ENCODE data around the gene CBARP. TPM values are rescaled to one million over a fixed set of nuclear protein-coding genes. Genes with fewer than 3 reads are reported as not detected.

Gene CBARP
- total and polyA plus RNA-seq, 2 of the 13 experiments (the other 11 are each of a cell fraction or from before 2014, with no cell fraction given), result 1.2 to 1.4 TPM

GRCh38 chr19:1275976-1276627 lies 38.3 kb upstream of the CBARP start (continued):
- TF ChIP-seq PATZ1 (CRISPR knock-in tag; IDR thresholded peaks at IDR 0.05) (peak; percentile 33; the same call in 1 of the 2 replicates), SOX13 (IDR thresholded peaks at IDR 0.05) (no peak), SOX13 (CRISPR knock-in tag; conservative IDR thresholded peaks at IDR 0.05 in 1 of 2, IDR thresholded peaks at IDR 0.05 in 1 of 2) (0 out of 4 replicates have a peak, but pooled peaks of 1 of the 2 experiments have one; percentile 18), KAT8 (CRISPR knock-in tag; IDR thresholded peaks at IDR 0.05) (0 out of 2 replicates have a peak, but pooled peaks have one; percentile 10), ZNF839 (CRISPR knock-in tag; IDR thresholded peaks at IDR 0.05; ENCODE audit: borderline replicate concordance) (no peak), KDM1A (CRISPR knock-in tag; IDR thresholded peaks at IDR 0.05) (no peak), TAF1 (CRISPR knock-in tag; IDR thresholded peaks at IDR 0.05) (peak; percentile 40; the same call in 1 of the 2 replicates), SALL1 (CRISPR knock-in tag; IDR thresholded peaks at IDR 0.05) (0 out of 2 replicates have a peak, but pooled peaks have one; percentile 2), MYC (CRISPR knock-in tag; IDR thresholded peaks at IDR 0.05; ENCODE audit: borderline replicate concordance) (no peak; the same call in 1 of the 2 replicates), SRSF1 (optimal IDR thresholded peaks at IDR 0.05; ENCODE audit: low read depth, low read length) (peak; percentile 27), HDAC2 (CRISPR knock-in tag; IDR thresholded peaks at IDR 0.05) (peak; percentile 20; the same call in 1 of the 2 replicates), ZNF549 (CRISPR knock-in tag; IDR thresholded peaks at IDR 0.05) (no peak), GATA4 (IDR thresholded peaks at IDR 0.05; ENCODE audit: borderline replicate concordance, low read depth) (no peak), ZBTB8A (CRISPR knock-in tag; IDR thresholded peaks at IDR 0.05; ENCODE audit: borderline replicate concordance, low read depth) (no peak), ZBTB7A (CRISPR knock-in tag; IDR thresholded peaks at IDR 0.05) (no peak), ZNF280B (CRISPR knock-in tag; IDR thresholded peaks at IDR 0.05; ENCODE audit: borderline replicate concordance) (0 out of 2 replicates have a peak, but pooled peaks have one; percentile 11), ZBTB4 (CRISPR knock-in tag; IDR thresholded peaks at IDR 0.05; ENCODE audit: borderline replicate concordance) (peak; percentile 51; the same call in 1 of the 2 replicates), ZNF580 (CRISPR knock-in tag; IDR thresholded peaks at IDR 0.05; ENCODE audit: borderline replicate concordance, low read depth) (peak; percentile 74; the same call in 1 of the 2 replicates), ZBTB33 (CRISPR knock-in tag; IDR thresholded peaks at IDR 0.05) (0 out of 2 replicates have a peak, but pooled peaks have one; percentile 20), ZZZ3 (CRISPR knock-in tag; IDR thresholded peaks at IDR 0.05; ENCODE audit: borderline replicate concordance) (no peak)
